GM15510 (cell line): Measurements from ENCODE around the gene NEURL3.

ENCODE experiments used
- POLR2A ChIP-seq: IDR thresholded peaks from 3 replicates; pipeline ENCODE4 v1.6.1; 2011; ENCODE audit warnings: borderline replicate concordance; ENCODE audit not compliant: insufficient read length; ENCODE audit errors: extremely low read depth

Gene NEURL3

DNA sequence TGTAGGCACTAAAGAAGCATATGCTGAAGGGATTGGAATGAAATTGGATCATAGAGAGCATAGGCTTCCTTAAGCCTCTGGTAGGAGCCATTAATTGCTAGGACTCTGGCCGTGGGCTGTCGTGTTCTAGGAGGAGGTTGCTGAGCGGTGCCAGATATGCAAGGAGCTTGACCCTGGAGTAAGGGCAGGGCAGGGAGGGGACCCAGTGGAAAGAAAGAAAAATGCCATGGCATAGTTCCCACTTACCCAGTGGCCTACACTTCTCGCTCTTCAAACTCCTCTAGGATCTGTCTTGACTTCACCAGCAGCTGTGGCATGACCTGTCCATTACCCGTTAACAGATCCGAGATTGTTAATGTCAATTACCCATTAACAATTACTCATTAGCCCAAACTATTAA, 53.1 kb downstream of the NEURL3 start:
- no peak for TF ChIP-seq POLR2A

DNA sequence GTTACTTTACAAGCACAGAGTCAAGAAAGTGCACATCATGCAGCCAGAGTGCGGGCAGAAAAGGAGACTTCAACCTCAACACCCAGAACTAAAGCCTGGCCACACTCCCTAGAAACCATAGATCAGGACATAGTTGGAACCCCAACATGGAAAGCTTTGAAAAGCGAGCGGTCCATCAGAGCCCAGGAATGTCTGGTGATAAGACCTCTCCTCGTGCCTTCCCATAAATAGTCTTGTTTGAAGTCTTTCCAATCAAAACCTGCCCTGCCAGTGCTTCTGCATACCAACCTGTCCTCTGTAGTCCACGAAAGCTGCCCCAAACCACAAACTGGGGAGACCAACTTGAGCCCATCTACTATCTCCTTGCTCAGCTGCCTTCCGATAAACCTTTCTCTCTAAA, 55.5 kb downstream of the NEURL3 start:
- TF ChIP-seq POLR2A: no peak

DNA sequence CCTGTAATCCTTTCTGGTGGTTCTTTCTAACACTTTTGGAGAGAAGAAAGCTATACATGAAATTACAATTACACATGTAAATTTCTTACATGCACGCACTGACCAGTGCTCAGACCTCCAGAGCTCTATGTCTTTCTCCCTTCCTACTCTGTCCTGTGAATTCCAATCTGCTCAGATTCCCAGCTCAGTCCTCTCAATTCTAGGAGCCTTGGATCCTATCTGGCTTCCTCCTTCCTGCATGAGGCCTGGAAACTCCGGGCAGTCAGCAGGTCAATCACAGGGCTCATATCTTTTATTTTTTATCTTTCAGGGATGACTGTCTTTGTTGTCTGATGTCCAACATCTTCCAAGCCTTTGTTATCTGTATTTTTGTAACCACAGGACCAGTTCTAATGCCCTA, 56.0 kb downstream of the NEURL3 start:
- no peak for TF ChIP-seq POLR2A

DNA sequence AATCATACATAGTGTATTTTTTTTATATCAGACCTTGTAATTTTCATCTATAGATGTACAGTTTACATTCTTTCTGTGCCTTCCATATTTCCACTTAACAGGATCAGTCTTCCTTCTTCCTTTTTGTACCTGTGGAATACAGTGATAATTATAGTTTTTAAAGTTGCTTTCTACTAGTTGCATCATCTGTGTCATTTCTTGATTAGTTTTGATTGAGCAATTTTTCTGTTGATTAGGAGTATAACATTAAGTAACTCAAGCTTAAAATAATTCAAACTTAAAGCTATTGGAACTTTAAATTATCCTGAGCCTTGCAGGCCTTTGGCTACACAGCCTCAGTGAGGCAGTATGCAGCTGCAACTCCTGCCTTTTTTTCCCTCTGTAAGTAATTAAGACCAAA, 57.4 kb downstream of the NEURL3 start:
- TF ChIP-seq POLR2A: no peak
